AG04450 (cell line): ENCODE measurements around the gene TMTC4. TPM values are rescaled to one million over a fixed set of nuclear protein-coding genes. Genes with fewer than 3 reads are reported as not detected.
A peak's percentile ranks its signal among the peaks of the same experiment; 100 is the strongest.
"Not testable (repeated sequence)": the region's sequence is repeated elsewhere in the genome, so short reads cannot be mapped to it uniquely, and the experiment has no call there.

ENCODE experiments used
- CTCF ChIA-PET: fragments of 300-600, 350-600 bp; formaldehyde crosslinking; extraction: SDS; loops from one replicate; lab custom pipeline; 2022; ENCODE audit warnings: antibody characterized with exemption, inconsistent platforms; lab: Charles Lee
- POLR2A ChIA-PET: fragments of 350-600 bp; formaldehyde crosslinking; extraction: SDS; loops from one replicate; lab custom pipeline; 2021; ENCODE audit warnings: antibody characterized with exemption, inconsistent platforms; lab: Yijun Ruan, JAX
- DNase-seq: peaks from one replicate; pipeline ENCODE4 v3.0.0-alpha.2; 2011; ENCODE audit warnings: low read depth, low spot score
- H3K27ac ChIP-seq: one replicate; pipeline ENCODE4 v1.5.1; 2012; ENCODE audit warnings: low read depth, low read length, control low read depth
- H3K27me3 ChIP-seq: one replicate; pipeline ENCODE4 v1.6.0; 2012; ENCODE audit warnings: low read length; ENCODE audit not compliant: control insufficient read depth, insufficient read depth
- H3K4me3 ChIP-seq: 2 replicates; pipeline ENCODE4 v1.5.1; 2011; ENCODE audit warnings: mild to moderate bottlenecking, low read depth, low read length, control low read depth
- H3K9me3 ChIP-seq: 2 replicates; pipeline ENCODE4 v1.5.1; 2012; ENCODE audit warnings: low read length; ENCODE audit not compliant: control insufficient read depth, insufficient read depth
- CTCF ChIP-seq: IDR thresholded peaks from 2 replicates; pipeline ENCODE4 v1.5.1; 2011; ENCODE audit warnings: low read depth, low read length, control low read depth, inconsistent platforms
- polyA plus RNA-seq: library from polyadenylated mRNA; depleted of rRNA; stranded (reverse); fragments of >200 nt; gene quantifications from 2 replicates; pipeline ENCODE4 v1.2.3, GENCODE V29; 2011

TMTC4 gene
- polyA plus RNA-seq, 1 experiment: 22.2 TPM

GRCh38 chr13:100694722-100695508 lies 20.3 kb upstream of the TMTC4 start:
- TF ChIP-seq CTCF: peak; percentile 71
- DNase-seq: no peak
- ChIA-PET CTCF (interaction anchor here (0.6 to 2.1 kb wide), 9 partner anchors 8 to 795 kb away, joined by 3 to 9 read pairs (median 3); no protein-coding TSS in a partner anchor), POLR2A (no interaction called here)
- no peak overlapping the region for H3K4me3 ChIP-seq
- no peak overlapping the region for H3K27ac ChIP-seq
- H3K9me3 ChIP-seq: peaks cover 4% of the 10 kb centered on the region; the same call in 1 of the 2 replicates
- H3K27me3 ChIP-seq: no peaks in the 10 kb centered on the region

- POLR2A ChIA-PET: no interaction called here
These were observed 14.6 kb upstream of the TMTC4 start for GRCh38 chr13:100689191-100689590.

GRCh38 chr13:100680131-100680530 lies 5.5 kb upstream of the TMTC4 start:
- H3K27me3 ChIP-seq: peaks cover 3% of the 10 kb centered on the region

More at GRCh38 chr13:100689191-100689590, 14.6 kb upstream of the TMTC4 start:
- H3K27me3 ChIP-seq: no peaks in the 10 kb centered on the region
- CTCF ChIA-PET: interaction anchor here (1.1 kb wide), 1 partner anchor 33 kb away, joined by 5 read pairs; no protein-coding TSS in a partner anchor
- TF ChIP-seq CTCF: no peak
- no peak overlapping the region for H3K27ac ChIP-seq
- no peak overlapping the region for H3K4me3 ChIP-seq
- no peak for DNase-seq
- H3K9me3 ChIP-seq: peaks cover 4% of the 10 kb centered on the region; the same call in 1 of the 2 replicates

GRCh38 chr13:100677128-100677527 lies 2.5 kb upstream of the TMTC4 start:
- H3K4me3 ChIP-seq, H3K27me3 ChIP-seq, CTCF ChIA-PET, H3K27ac ChIP-seq, H3K9me3 ChIP-seq, DNase-seq, POLR2A ChIA-PET: not testable (repeated sequence)

More at GRCh38 chr13:100680131-100680530, 5.5 kb upstream of the TMTC4 start:
- no peak for TF ChIP-seq CTCF
- Histone ChIP-seq H3K4me3 (no peak overlapping the region), H3K9me3 (no peaks in the 10 kb centered on the region), H3K27ac (no peak overlapping the region)
- ChIA-PET POLR2A (no interaction called here), CTCF (no interaction called here)
- DNase-seq: no peak

- DNase-seq: no peak
- CTCF ChIA-PET: interaction anchor here (1.2 kb wide), 1 partner anchor 452 kb away, joined by 3 read pairs; no protein-coding TSS in a partner anchor
These were observed 1.1 kb upstream of the TMTC4 start for GRCh38 chr13:100675661-100676129.

More at GRCh38 chr13:100675661-100676129, 1.1 kb upstream of the TMTC4 start:
- H3K27ac ChIP-seq: no peak overlapping the region
- H3K4me3 ChIP-seq: peak overlapping the region; percentile 83
- no peak for TF ChIP-seq CTCF
- POLR2A ChIA-PET: interaction anchor here (0.7 kb wide), 1 partner anchor 42 kb away, joined by 5 read pairs; no protein-coding TSS in a partner anchor
- H3K9me3 ChIP-seq: no peaks in the 10 kb centered on the region
- peaks cover 3% of the 10 kb centered on the region for H3K27me3 ChIP-seq
